HCT116 (cell line): ENCODE measurements around the gene SZT2.

Source experiments
- CBX3 ChIP-seq: IDR thresholded peaks from 2 replicates; pipeline ENCODE4 v1.6.1; 2012; ENCODE audit warnings: low read depth
- CTCF ChIP-seq, 3 experiments: fragments of 200-600 bp in 1 of 3; sonication (generic) in 1 of 3; IDR thresholded peaks in 2 of 3; conservative IDR thresholded peaks in 1 of 3; 2 replicates each; pipeline ENCODE4 v1.5.1; 2012 to 2017; ENCODE audit warnings: low read depth in 2 of 3, low read length in 2 of 3, antibody characterized with exemption in 1 of 3, borderline replicate concordance in 1 of 3, control low read depth in 1 of 3, mild to moderate bottlenecking in 1 of 3, mixed read lengths in 1 of 3, mixed run types in 1 of 3, moderate library complexity in 1 of 3; ENCODE audit not compliant: insufficient read depth in 1 of 3
- POLR2A ChIP-seq: IDR thresholded peaks from 2 replicates; pipeline ENCODE4 v1.7.0; 2011; ENCODE audit warnings: borderline replicate concordance; ENCODE audit not compliant: insufficient read depth, insufficient read length; ENCODE audit errors: extremely low read depth
- POLR2AphosphoS5 ChIP-seq: IDR thresholded peaks from 2 replicates; pipeline ENCODE4 v1.6.1; 2011; ENCODE audit warnings: mild to moderate bottlenecking, low read depth, low read length, moderate library complexity
- RAD21 ChIP-seq: IDR thresholded peaks from 2 replicates; pipeline ENCODE4 v1.6.1; 2012; ENCODE audit warnings: low read depth, mild to moderate bottlenecking
- REST ChIP-seq: IDR thresholded peaks from 2 replicates; pipeline ENCODE4 v1.6.1; 2012; ENCODE audit warnings: low read depth
- ZBTB33 ChIP-seq: IDR thresholded peaks from 2 replicates; pipeline ENCODE4 v1.6.1; 2011; ENCODE audit warnings: mild to moderate bottlenecking, low read length, moderate library complexity; ENCODE audit not compliant: insufficient replicate concordance; ENCODE audit errors: extremely low read depth

- TF ChIP-seq CTCF (IDR thresholded peaks at IDR 0.05 in 2 of 3, conservative IDR thresholded peaks at IDR 0.05 in 1 of 3; ENCODE audit: borderline replicate concordance in 1 of 3, insufficient read depth in 1 of 3, low read depth in 2 of 3, low read length in 2 of 3) (no peak), POLR2A (no peak), REST (no peak), POLR2AphosphoS5 (no peak), ZBTB33 (no peak), RAD21 (no peak), CBX3 (no peak)
These were observed 45.7 kb downstream of the SZT2 start for GRCh38 chr1:43435146-43436145.
